Activated T-helper 17 cell treated with anti-CD3 and anti-CD28 coated beads, Interleukin-2, amount 50 U/mL, for 72 hours (primary cell): ENCODE results near the gene HLA-DMA. TPM values are rescaled to one million over a fixed set of nuclear protein-coding genes. Genes with fewer than 3 reads are reported as not detected.

ENCODE experiments used
- ATAC-seq: fragments of 150-1000 bp; cut with Tn5 transposase; replicated peaks from 2 replicates; pipeline ENCODE4 v1.10.0; 2021; ENCODE audit warnings: mild to moderate bottlenecking, moderate library complexity
- H3K27ac Mint-ChIP-seq: one replicate; pipeline ENCODE4 v1.8.0; 2022; ENCODE audit warnings: mixed read lengths
- H3K27me3 Mint-ChIP-seq: one replicate; pipeline ENCODE4 v1.8.0; 2022; ENCODE audit warnings: mixed read lengths
- H3K36me3 Mint-ChIP-seq: one replicate; pipeline ENCODE4 v1.8.0; 2022; ENCODE audit warnings: low read depth, mild to moderate bottlenecking, mixed read lengths
- H3K4me1 Mint-ChIP-seq: one replicate; pipeline ENCODE4 v1.8.0; 2022; ENCODE audit warnings: mixed read lengths
- H3K4me3 Mint-ChIP-seq: one replicate; pipeline ENCODE4 v1.8.0; 2022; ENCODE audit warnings: mild to moderate bottlenecking, mixed read lengths
- H3K9me3 Mint-ChIP-seq: one replicate; pipeline ENCODE4 v1.8.0; 2022; ENCODE audit warnings: mixed read lengths
- total RNA-seq, 2 donors: library from RNA; stranded (reverse); gene quantifications; one replicate each; pipeline ENCODE4 v1.2.3, GENCODE V29; 2022

HLA-DMA gene
- total RNA-seq: 10 to 100 TPM; 22.4 to 53.8 TPM

GRCh38 chr6:32952817-32953739, at the start of gene HLA-DMA:
TSS of gene HLA-DMA (minus strand) at chr6:32953097. CDS start at chr6:32953036, 61 bp downstream.
- Mint-ChIP-seq H3K9me3 (no peaks in the 10 kb centered on the region), H3K36me3 (no peaks in the 10 kb centered on the region), H3K4me3 (peak within 1 kb of the TSS; percentile 77), H3K27ac (peak within 1 kb of the TSS; percentile 72), H3K4me1 (peaks cover 31% of the 10 kb centered on the region), H3K27me3 (no peaks in the 10 kb centered on the region)
- ATAC-seq: peak; percentile 98

GRCh38 chr6:33001685-33002084, 48.8 kb upstream of the HLA-DMA start:
- ATAC-seq: no peak

GRCh38 chr6:33000055-33000454, 47.2 kb upstream of the HLA-DMA start:
- Mint-ChIP-seq H3K36me3 (no peaks in the 10 kb centered on the region), H3K27ac (no peak overlapping the region), H3K27me3 (peaks cover 27% of the 10 kb centered on the region), H3K4me3 (no peak overlapping the region), H3K9me3 (no peaks in the 10 kb centered on the region), H3K4me1 (peaks cover 6% of the 10 kb centered on the region)
- ATAC-seq: peak; percentile 73

More at GRCh38 chr6:33001685-33002084, 48.8 kb upstream of the HLA-DMA start:
- H3K27me3 Mint-ChIP-seq: peaks cover 31% of the 10 kb centered on the region
- H3K4me3 Mint-ChIP-seq: no peak overlapping the region
- no peak overlapping the region for H3K27ac Mint-ChIP-seq
- peaks cover 6% of the 10 kb centered on the region for H3K4me1 Mint-ChIP-seq
- H3K36me3 Mint-ChIP-seq: no peaks in the 10 kb centered on the region
- no peaks in the 10 kb centered on the region for H3K9me3 Mint-ChIP-seq

- no peaks in the 10 kb centered on the region for H3K9me3 Mint-ChIP-seq
- H3K27ac Mint-ChIP-seq: no peak overlapping the region
- H3K4me1 Mint-ChIP-seq: peaks cover 5% of the 10 kb centered on the region
- no peak for ATAC-seq
- H3K4me3 Mint-ChIP-seq: no peak overlapping the region
- H3K27me3 Mint-ChIP-seq: peaks cover 8% of the 10 kb centered on the region
- no peaks in the 10 kb centered on the region for H3K36me3 Mint-ChIP-seq
These were observed 42.6 kb upstream of the HLA-DMA start for GRCh38 chr6:32995448-32995847.

- Mint-ChIP-seq H3K9me3 (no peaks in the 10 kb centered on the region), H3K4me3 (no peak overlapping the region), H3K36me3 (no peaks in the 10 kb centered on the region), H3K27ac (no peak overlapping the region), H3K4me1 (no peaks in the 10 kb centered on the region), H3K27me3 (peaks cover 3% of the 10 kb centered on the region)
- ATAC-seq: no peak
These were observed 40.6 kb upstream of the HLA-DMA start for GRCh38 chr6:32993363-32993973.

GRCh38 chr6:32991972-32992371, 39.1 kb upstream of the HLA-DMA start:
- Mint-ChIP-seq H3K4me1 (no peaks in the 10 kb centered on the region), H3K27me3 (peaks cover 3% of the 10 kb centered on the region), H3K36me3 (no peaks in the 10 kb centered on the region), H3K9me3 (no peaks in the 10 kb centered on the region), H3K27ac (no peak overlapping the region), H3K4me3 (no peak overlapping the region)
- ATAC-seq: no peak

- H3K27ac Mint-ChIP-seq: no peak overlapping the region
- no peak for ATAC-seq
- H3K27me3 Mint-ChIP-seq: peaks cover 3% of the 10 kb centered on the region
These were observed 36.5 kb upstream of the HLA-DMA start for GRCh38 chr6:32989368-32989767.

GRCh38 chr6:32984622-32985389, 31.9 kb upstream of the HLA-DMA start:
- no peaks in the 10 kb centered on the region for H3K27me3 Mint-ChIP-seq
- peaks cover 14% of the 10 kb centered on the region for H3K4me1 Mint-ChIP-seq
- H3K27ac Mint-ChIP-seq: no peak overlapping the region
- H3K4me3 Mint-ChIP-seq: no peak overlapping the region
- H3K36me3 Mint-ChIP-seq: peaks cover 31% of the 10 kb centered on the region
- peak; percentile 74 for ATAC-seq
- no peaks in the 10 kb centered on the region for H3K9me3 Mint-ChIP-seq

More at GRCh38 chr6:32989368-32989767, 36.5 kb upstream of the HLA-DMA start:
- Mint-ChIP-seq H3K9me3 (no peaks in the 10 kb centered on the region), H3K4me1 (peaks cover 3% of the 10 kb centered on the region), H3K36me3 (no peaks in the 10 kb centered on the region), H3K4me3 (no peak overlapping the region)

- Mint-ChIP-seq H3K36me3 (peaks cover 38% of the 10 kb centered on the region), H3K9me3 (no peaks in the 10 kb centered on the region), H3K27me3 (no peaks in the 10 kb centered on the region), H3K4me1 (peaks cover 14% of the 10 kb centered on the region), H3K27ac (peak overlapping the region; percentile 55), H3K4me3 (no peak overlapping the region)
- ATAC-seq: peak; percentile 41
These were observed 31.2 kb upstream of the HLA-DMA start for GRCh38 chr6:32983964-32984621.

- Mint-ChIP-seq H3K27ac (peak overlapping the region; percentile 55), H3K4me3 (no peak overlapping the region), H3K27me3 (no peaks in the 10 kb centered on the region), H3K36me3 (peaks cover 44% of the 10 kb centered on the region), H3K9me3 (no peaks in the 10 kb centered on the region), H3K4me1 (peaks cover 14% of the 10 kb centered on the region)
- ATAC-seq: peak; percentile 7
These were observed 30.6 kb upstream of the HLA-DMA start for GRCh38 chr6:32983493-32983848.

- no peak overlapping the region for H3K4me3 Mint-ChIP-seq
- peak overlapping the region; percentile 55 for H3K27ac Mint-ChIP-seq
- H3K4me1 Mint-ChIP-seq: peaks cover 18% of the 10 kb centered on the region
- H3K9me3 Mint-ChIP-seq: no peaks in the 10 kb centered on the region
- ATAC-seq: peak; percentile 1
- H3K36me3 Mint-ChIP-seq: peaks cover 50% of the 10 kb centered on the region
- H3K27me3 Mint-ChIP-seq: no peaks in the 10 kb centered on the region
These were observed 30.0 kb upstream of the HLA-DMA start for GRCh38 chr6:32982702-32983492.

GRCh38 chr6:32982084-32982701, 29.3 kb upstream of the HLA-DMA start:
- ATAC-seq: no peak
- peaks cover 25% of the 10 kb centered on the region for H3K4me1 Mint-ChIP-seq
- no peaks in the 10 kb centered on the region for H3K9me3 Mint-ChIP-seq
- no peak overlapping the region for H3K27ac Mint-ChIP-seq
- peaks cover 57% of the 10 kb centered on the region for H3K36me3 Mint-ChIP-seq
- no peaks in the 10 kb centered on the region for H3K27me3 Mint-ChIP-seq
- H3K4me3 Mint-ChIP-seq: no peak overlapping the region

GRCh38 chr6:32980488-32981038, 27.7 kb upstream of the HLA-DMA start:
- H3K27me3 Mint-ChIP-seq: no peaks in the 10 kb centered on the region
- H3K4me3 Mint-ChIP-seq: no peak overlapping the region
- ATAC-seq: no peak
- H3K9me3 Mint-ChIP-seq: no peaks in the 10 kb centered on the region
- H3K36me3 Mint-ChIP-seq: peaks cover 74% of the 10 kb centered on the region
- H3K4me1 Mint-ChIP-seq: peaks cover 37% of the 10 kb centered on the region
- peak overlapping the region; percentile 61 for H3K27ac Mint-ChIP-seq
